Astrocyte (in vitro differentiated cells and primary cell): ENCODE measurements around the gene HOXC11. TPM values are rescaled to one million over a fixed set of nuclear protein-coding genes. Genes with fewer than 3 reads are reported as not detected.

Source experiments
- DNase-seq: peaks from one replicate; pipeline ENCODE4 v3.0.0-alpha.2; 2010; ENCODE audit warnings: low read depth
- FAIRE-seq: peaks from 2 replicates; lab custom pipeline; 2011; peaks lifted over from hg19 to GRCh38; lab: Jason Lieb, UNC
- H2AFZ ChIP-seq: 2 replicates; pipeline ENCODE4 v1.6.0; 2012; ENCODE audit warnings: low read depth, low read length, inconsistent platforms
- H3K27ac ChIP-seq: 2 replicates; pipeline ENCODE4 v1.5.1; 2011; ENCODE audit warnings: low read depth, low read length, inconsistent platforms
- H3K27me3 ChIP-seq: 2 replicates; pipeline ENCODE4 v1.6.0; 2011; ENCODE audit warnings: low read length, inconsistent platforms; ENCODE audit not compliant: insufficient read depth
- H3K36me3 ChIP-seq: 2 replicates; pipeline ENCODE4 v1.5.1; 2011; ENCODE audit warnings: low read length, inconsistent platforms; ENCODE audit not compliant: insufficient read depth
- H3K4me1 ChIP-seq: 2 replicates; pipeline ENCODE4 v1.5.1; 2011; ENCODE audit warnings: low read length, inconsistent platforms; ENCODE audit not compliant: insufficient read depth
- H3K4me2 ChIP-seq: 2 replicates; pipeline ENCODE4 v1.6.0; 2012; ENCODE audit warnings: low read length, inconsistent platforms
- H3K4me3 ChIP-seq: 2 replicates; pipeline ENCODE4 v1.5.1; 2011; ENCODE audit warnings: low read depth, mild to moderate bottlenecking, low read length, inconsistent platforms; ENCODE audit not compliant: insufficient read depth
- H3K79me2 ChIP-seq: 2 replicates; pipeline ENCODE4 v1.6.0; 2012; ENCODE audit warnings: mild to moderate bottlenecking, low read length, inconsistent platforms; ENCODE audit not compliant: insufficient read depth
- H3K9ac ChIP-seq: 2 replicates; pipeline ENCODE4 v1.6.0; 2012; ENCODE audit warnings: mild to moderate bottlenecking, low read length, inconsistent platforms
- H3K9me3 ChIP-seq: 2 replicates; pipeline ENCODE4 v1.5.1; 2012; ENCODE audit warnings: low read depth, mild to moderate bottlenecking, low read length, inconsistent platforms; ENCODE audit not compliant: insufficient read depth
- H4K20me1 ChIP-seq: 2 replicates; pipeline ENCODE4 v1.6.0; 2012; ENCODE audit warnings: low read length, inconsistent platforms; ENCODE audit not compliant: insufficient read depth
- H3K27ac Mint-ChIP-seq: one replicate; pipeline ENCODE4 v1.8.0; 2021; ENCODE audit warnings: mild to moderate bottlenecking, mixed read lengths; ENCODE audit not compliant: unreplicated experiment
- H3K27me3 Mint-ChIP-seq: one replicate; pipeline ENCODE4 v1.8.0; 2021; ENCODE audit warnings: low read depth, mixed read lengths; ENCODE audit not compliant: unreplicated experiment
- H3K36me3 Mint-ChIP-seq: one replicate; pipeline ENCODE4 v1.8.0; 2021; ENCODE audit warnings: low read depth, mixed read lengths; ENCODE audit not compliant: unreplicated experiment
- H3K4me1 Mint-ChIP-seq: one replicate; pipeline ENCODE4 v1.8.0; 2021; ENCODE audit warnings: low read depth, mixed read lengths; ENCODE audit not compliant: unreplicated experiment
- H3K4me3 Mint-ChIP-seq: one replicate; pipeline ENCODE4 v1.8.0; 2021; ENCODE audit warnings: mild to moderate bottlenecking, moderate library complexity, mixed read lengths; ENCODE audit not compliant: unreplicated experiment
- H3K9me3 Mint-ChIP-seq: one replicate; pipeline ENCODE4 v1.8.0; 2021; ENCODE audit warnings: mild to moderate bottlenecking, mixed read lengths; ENCODE audit not compliant: unreplicated experiment
- EZH2 ChIP-seq: IDR thresholded peaks from 2 replicates; pipeline ENCODE4 v1.6.1; 2012; ENCODE audit warnings: mild to moderate bottlenecking, low read length, inconsistent platforms; ENCODE audit not compliant: insufficient read depth
- total RNA-seq: library from RNA; stranded (reverse); gene quantifications from 2 replicates; pipeline ENCODE4 v1.2.1, GENCODE V29; 2021
- TF ChIP-seq, protein P1 (sequence below): IDR thresholded peaks from 2 replicates; pipeline ENCODE4 v1.5.1; 2011; ENCODE audit warnings: low read depth, mild to moderate bottlenecking, inconsistent platforms, low read length, moderate library complexity; ENCODE audit not compliant: insufficient read depth

HOXC11 gene
- total RNA-seq, 1 donor from 2014 or later = not detected

DNA sequence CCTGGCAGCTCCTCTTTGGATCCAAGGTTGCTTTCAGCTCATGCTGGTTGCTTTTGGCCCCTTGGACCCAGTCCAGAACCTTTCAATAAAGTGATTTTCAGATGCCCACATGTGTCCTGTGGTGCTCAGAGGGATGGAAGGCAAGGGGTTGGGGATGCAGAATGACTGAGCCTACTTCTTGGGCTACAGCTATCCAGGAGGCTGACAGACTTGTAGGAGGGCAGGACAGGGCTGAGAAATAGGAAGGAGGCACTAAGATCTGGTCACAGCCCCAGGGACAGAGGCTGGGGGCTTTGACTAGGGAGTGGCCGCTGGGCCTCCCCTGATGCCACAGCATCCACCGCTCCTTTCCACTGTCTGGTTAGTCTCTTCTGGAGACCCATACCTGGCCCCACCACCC, 1.2 kb upstream of the HOXC11 start:
- Histone ChIP-seq H3K9ac (no peak overlapping the region), H3K9me3 (peaks cover 5% of the 10 kb centered on the region), H3K27ac (no peak overlapping the region), H3K4me3 (no peak overlapping the region), H2AFZ (no peak overlapping the region), H3K4me1 (no peaks in the 10 kb centered on the region), H3K36me3 (no peaks in the 10 kb centered on the region), H4K20me1 (no peaks in the 10 kb centered on the region), H3K4me2 (no peak overlapping the region), H3K79me2 (no peaks in the 10 kb centered on the region), H3K27me3 (peaks cover 96% of the 10 kb centered on the region)
- H3K4me3 Mint-ChIP-seq = no peak overlapping the region
- H3K4me1 Mint-ChIP-seq = no peaks in the 10 kb centered on the region
- DNase-seq = no peak
- no peak for FAIRE-seq
- no peak overlapping the region for H3K27ac Mint-ChIP-seq
- no peak for TF ChIP-seq EZH2
- TF ChIP-seq, protein P1, sequence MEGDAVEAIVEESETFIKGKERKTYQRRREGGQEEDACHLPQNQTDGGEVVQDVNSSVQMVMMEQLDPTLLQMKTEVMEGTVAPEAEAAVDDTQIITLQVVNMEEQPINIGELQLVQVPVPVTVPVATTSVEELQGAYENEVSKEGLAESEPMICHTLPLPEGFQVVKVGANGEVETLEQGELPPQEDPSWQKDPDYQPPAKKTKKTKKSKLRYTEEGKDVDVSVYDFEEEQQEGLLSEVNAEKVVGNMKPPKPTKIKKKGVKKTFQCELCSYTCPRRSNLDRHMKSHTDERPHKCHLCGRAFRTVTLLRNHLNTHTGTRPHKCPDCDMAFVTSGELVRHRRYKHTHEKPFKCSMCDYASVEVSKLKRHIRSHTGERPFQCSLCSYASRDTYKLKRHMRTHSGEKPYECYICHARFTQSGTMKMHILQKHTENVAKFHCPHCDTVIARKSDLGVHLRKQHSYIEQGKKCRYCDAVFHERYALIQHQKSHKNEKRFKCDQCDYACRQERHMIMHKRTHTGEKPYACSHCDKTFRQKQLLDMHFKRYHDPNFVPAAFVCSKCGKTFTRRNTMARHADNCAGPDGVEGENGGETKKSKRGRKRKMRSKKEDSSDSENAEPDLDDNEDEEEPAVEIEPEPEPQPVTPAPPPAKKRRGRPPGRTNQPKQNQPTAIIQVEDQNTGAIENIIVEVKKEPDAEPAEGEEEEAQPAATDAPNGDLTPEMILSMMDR = no peak
- H3K36me3 Mint-ChIP-seq = no peaks in the 10 kb centered on the region
- H3K27me3 Mint-ChIP-seq = peaks cover 86% of the 10 kb centered on the region
- peaks cover 29% of the 10 kb centered on the region for H3K9me3 Mint-ChIP-seq

DNA sequence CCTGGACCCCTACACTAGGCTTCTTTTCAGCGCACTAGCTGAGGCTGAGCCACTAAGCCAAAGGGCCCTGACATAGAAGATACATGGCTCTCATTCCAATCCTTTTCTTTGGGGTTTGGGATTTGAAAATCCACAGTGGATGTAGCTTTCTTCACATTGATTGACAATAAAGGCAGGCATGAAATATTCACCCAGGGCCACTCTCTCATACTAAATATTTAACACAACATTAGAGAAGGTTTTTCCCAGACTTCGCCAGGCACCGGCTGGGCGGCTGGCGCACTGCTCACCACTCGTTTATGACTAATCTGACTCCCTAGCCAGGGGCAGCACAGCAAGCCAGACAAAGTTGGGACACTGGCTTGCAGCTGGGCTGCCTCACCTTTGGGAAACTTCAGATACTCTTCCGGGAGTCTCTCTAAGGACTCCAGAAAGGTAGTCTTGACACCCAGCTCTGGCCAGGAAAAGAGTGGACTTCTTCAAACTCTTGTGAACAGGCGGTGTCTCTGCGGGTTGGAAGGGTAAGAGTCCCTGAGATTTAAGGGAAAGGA, 699 bp upstream of the HOXC11 start:
- peaks cover 86% of the 10 kb centered on the region for H3K27me3 Mint-ChIP-seq
- TF ChIP-seq, protein P1 = no peak
- peak; percentile 55 for TF ChIP-seq EZH2
- H3K9me3 Mint-ChIP-seq = peaks cover 29% of the 10 kb centered on the region
- no peaks in the 10 kb centered on the region for H3K36me3 Mint-ChIP-seq
- H3K27ac Mint-ChIP-seq = no peak overlapping the region
- FAIRE-seq (no peak), DNase-seq (no peak)
- no peaks in the 10 kb centered on the region for H3K4me1 Mint-ChIP-seq
- Histone ChIP-seq H3K36me3 (no peaks in the 10 kb centered on the region), H3K4me1 (no peaks in the 10 kb centered on the region), H3K27me3 (peaks cover 96% of the 10 kb centered on the region), H2AFZ (no peak overlapping the region), H3K4me3 (no peak overlapping the region), H3K9ac (no peak overlapping the region), H3K79me2 (no peaks in the 10 kb centered on the region), H3K9me3 (peaks cover 5% of the 10 kb centered on the region), H3K4me2 (no peak overlapping the region), H4K20me1 (no peaks in the 10 kb centered on the region), H3K27ac (no peak overlapping the region)
- no peak overlapping the region for H3K4me3 Mint-ChIP-seq

DNA sequence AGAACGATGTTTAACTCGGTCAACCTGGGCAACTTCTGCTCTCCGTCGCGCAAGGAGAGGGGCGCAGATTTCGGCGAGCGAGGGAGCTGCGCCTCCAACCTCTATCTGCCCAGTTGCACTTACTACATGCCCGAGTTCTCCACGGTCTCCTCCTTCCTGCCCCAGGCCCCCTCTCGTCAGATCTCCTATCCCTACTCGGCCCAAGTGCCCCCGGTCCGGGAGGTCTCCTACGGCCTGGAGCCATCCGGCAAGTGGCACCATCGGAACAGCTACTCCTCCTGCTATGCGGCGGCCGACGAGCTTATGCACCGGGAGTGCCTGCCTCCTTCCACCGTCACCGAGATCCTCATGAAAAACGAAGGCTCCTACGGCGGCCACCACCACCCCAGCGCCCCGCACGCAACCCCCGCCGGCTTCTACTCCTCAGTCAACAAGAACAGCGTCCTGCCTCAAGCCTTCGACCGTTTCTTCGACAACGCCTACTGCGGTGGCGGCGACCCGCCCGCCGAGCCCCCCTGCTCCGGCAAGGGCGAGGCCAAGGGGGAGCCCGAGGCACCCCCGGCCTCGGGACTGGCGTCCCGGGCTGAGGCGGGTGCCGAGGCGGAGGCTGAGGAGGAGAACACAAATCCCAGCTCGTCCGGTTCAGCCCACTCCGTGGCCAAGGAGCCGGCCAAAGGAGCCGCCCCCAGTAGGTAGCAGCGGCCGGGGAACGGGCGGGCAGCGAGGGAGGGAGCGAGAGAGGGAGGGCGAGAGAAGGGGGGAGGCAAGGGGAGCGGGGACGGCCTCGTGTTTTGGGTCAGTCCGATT, 513 bp downstream of the HOXC11 start:
- FAIRE-seq = no peak
- Mint-ChIP-seq H3K4me1 (no peaks in the 10 kb centered on the region), H3K4me3 (no peak overlapping the region), H3K36me3 (no peaks in the 10 kb centered on the region), H3K27ac (peak overlapping the region; percentile 55), H3K9me3 (peaks cover 22% of the 10 kb centered on the region), H3K27me3 (peaks cover 86% of the 10 kb centered on the region)
- no peak overlapping the region for H3K4me3 ChIP-seq
- H3K9ac ChIP-seq = no peak overlapping the region
- no peaks in the 10 kb centered on the region for H3K79me2 ChIP-seq
- peaks cover 95% of the 10 kb centered on the region for H3K27me3 ChIP-seq
- H3K4me1 ChIP-seq = no peaks in the 10 kb centered on the region
- peaks cover 5% of the 10 kb centered on the region for H3K9me3 ChIP-seq
- no peaks in the 10 kb centered on the region for H3K36me3 ChIP-seq
- H3K27ac ChIP-seq = no peak overlapping the region
- no peak overlapping the region for H3K4me2 ChIP-seq
- no peak overlapping the region for H2AFZ ChIP-seq
- TF ChIP-seq, protein P1 = no peak
- no peak for TF ChIP-seq EZH2
- no peaks in the 10 kb centered on the region for H4K20me1 ChIP-seq
- DNase-seq = no peak
